Endothelial cell of umbilical vein (primary cell): Measurements from ENCODE around the gene REEP2. TPM values are rescaled to one million over a fixed set of nuclear protein-coding genes. Genes with fewer than 3 reads are reported as not detected.

Experiments used
- BruUV-seq: library from RNA; stranded (reverse); fragments of 400-500 nt; replicated peaks from 2 replicates; lab custom pipeline; 2021; lab: Mats Ljungman, UMichigan
- CTCF ChIA-PET: fragments of 300-600, 350-600 bp; sonication (Branson Sonifier 250); formaldehyde crosslinking; loops from one replicate; lab custom pipeline; 2021; ENCODE audit warnings: antibody characterized with exemption, inconsistent platforms; lab: Charles Lee
- POLR2A ChIA-PET: fragments of 300-600, 350-600 bp; sonication (Branson Sonifier 250); formaldehyde crosslinking; loops from one replicate; lab custom pipeline; 2021; ENCODE audit warnings: antibody characterized with exemption, inconsistent platforms; lab: Charles Lee
- DNase-seq: peaks from one replicate; pipeline ENCODE4 v3.0.0-alpha.2; 2011; ENCODE audit warnings: low read depth, low spot score
- FAIRE-seq: peaks from 2 replicates; lab custom pipeline; 2011; peaks lifted over from hg19 to GRCh38; lab: Jason Lieb, UNC
- H2AFZ ChIP-seq: 2 replicates; pipeline ENCODE4 v1.6.0; 2012; ENCODE audit warnings: low read depth, low read length, control low read depth, inconsistent platforms
- H3K27ac ChIP-seq: 2 replicates; pipeline ENCODE4 v1.5.1; 2011; ENCODE audit warnings: low read depth, mild to moderate bottlenecking, control low read depth, low read length, moderate library complexity; ENCODE audit not compliant: insufficient read depth
- H3K27me3 ChIP-seq, 2 experiments: 2 replicates each; pipeline versions ENCODE4 v1.6.0 to v1.6.1; 2011; ENCODE audit warnings: low read length in 2 of 2, mixed read lengths in 1 of 2; ENCODE audit not compliant: control insufficient read depth in 2 of 2, insufficient read depth in 2 of 2
- H3K36me3 ChIP-seq, 2 experiments: 2 replicates in 1 of 2; 3 replicates in 1 of 2; pipeline ENCODE4 v1.5.1; 2011; ENCODE audit warnings: low read length in 2 of 2, mild to moderate bottlenecking in 1 of 2, moderate library complexity in 1 of 2; ENCODE audit not compliant: control insufficient read depth in 2 of 2, insufficient read depth in 2 of 2; ENCODE audit errors: extremely low read depth in 1 of 2
- H3K4me1 ChIP-seq: 3 replicates; pipeline ENCODE4 v1.5.1; 2011; ENCODE audit warnings: mild to moderate bottlenecking, low read length; ENCODE audit not compliant: control insufficient read depth, insufficient read depth; ENCODE audit errors: extremely low read depth
- H3K4me2 ChIP-seq: 2 replicates; pipeline ENCODE4 v1.6.1; 2011; ENCODE audit warnings: low read length, control low read depth, mixed read lengths; ENCODE audit not compliant: insufficient read depth
- H3K4me3 ChIP-seq, 3 experiments: fragments of 200-600 bp in 1 of 3; sonication (generic), shearing (Covaris generic) in 1 of 3; replicated peaks in 1 of 3; 2 replicates each; pipeline ENCODE4 v1.5.1; 2011 to 2016; ENCODE audit warnings: control low read depth in 3 of 3, low read length in 3 of 3, mild to moderate bottlenecking in 2 of 3, inconsistent platforms in 1 of 3, low read depth in 1 of 3, moderate library complexity in 1 of 3; ENCODE audit not compliant: insufficient read depth in 1 of 3
- H3K79me2 ChIP-seq: 2 replicates; pipeline ENCODE4 v1.6.0; 2012; ENCODE audit warnings: low read length, inconsistent platforms; ENCODE audit not compliant: control insufficient read depth, insufficient read depth
- H3K9ac ChIP-seq: replicated peaks from 2 replicates; pipeline ENCODE3; 2011; ENCODE audit warnings: low read length, control low read depth; ENCODE audit not compliant: insufficient read depth; ENCODE audit errors: extremely low read depth
- H3K9me1 ChIP-seq: replicated peaks from 3 replicates; pipeline ENCODE4 v1.6.0; 2011; ENCODE audit warnings: mild to moderate bottlenecking, low read length; ENCODE audit not compliant: control insufficient read depth, insufficient read depth; ENCODE audit errors: extremely low read depth
- H3K9me3 ChIP-seq: replicated peaks from 2 replicates; pipeline ENCODE4 v1.5.1; 2012; ENCODE audit warnings: low read length, inconsistent platforms; ENCODE audit not compliant: control insufficient read depth, insufficient read depth
- H4K20me1 ChIP-seq: replicated peaks from 2 replicates; pipeline ENCODE3; 2011; ENCODE audit warnings: mild to moderate bottlenecking, low read length; ENCODE audit not compliant: control insufficient read depth, insufficient read depth; ENCODE audit errors: extremely low read depth
- EZH2 ChIP-seq: IDR thresholded peaks from 2 replicates; pipeline ENCODE4 v1.6.1; 2012; ENCODE audit warnings: borderline replicate concordance, low read depth, mild to moderate bottlenecking, moderate library complexity, low read length, inconsistent platforms; ENCODE audit not compliant: severe bottlenecking
- FOS ChIP-seq: IDR thresholded peaks from 2 replicates; pipeline ENCODE4 v1.6.1; 2011; ENCODE audit warnings: mild to moderate bottlenecking, low read length, moderate library complexity, borderline replicate concordance; ENCODE audit not compliant: insufficient read depth
- GATA2 ChIP-seq: IDR thresholded peaks from 2 replicates; pipeline ENCODE4 v1.7.0; 2011; ENCODE audit warnings: low read depth, mild to moderate bottlenecking, moderate library complexity, mixed read lengths, low read length; ENCODE audit not compliant: insufficient read length, insufficient read depth
- JUN ChIP-seq: IDR thresholded peaks from 2 replicates; pipeline ENCODE4 v1.6.1; 2011; ENCODE audit warnings: borderline replicate concordance, low read depth; ENCODE audit not compliant: insufficient read length, insufficient read depth
- MYC ChIP-seq: IDR thresholded peaks from one replicate; pipeline ENCODE4 v1.6.1; 2011; ENCODE audit warnings: mild to moderate bottlenecking, low read depth, low read length
- POLR2A ChIP-seq: IDR thresholded peaks from 2 replicates; pipeline ENCODE4 v1.6.1; 2012; ENCODE audit warnings: low read depth, mild to moderate bottlenecking, control low read depth, low read length
- POLR2AphosphoS5 ChIP-seq: IDR thresholded peaks from 2 replicates; pipeline ENCODE4 v1.6.1; 2012; ENCODE audit warnings: low read depth, mild to moderate bottlenecking, control low read depth, low read length, moderate library complexity; ENCODE audit not compliant: insufficient read depth
- dilution Hi-C: fragments of 300-500 bp; cut with MboI; formaldehyde crosslinking; loops from one replicate; pipeline ENCODE4 v1.15.0; 2019; ENCODE audit warnings: low sequenced_read_pairs; ENCODE audit not compliant: extremely low pct_ligation_motif_present
- intact Hi-C: fragments of 100-400 bp; cut with micrococcal nuclease; formaldehyde crosslinking; loops from one replicate; pipeline ENCODE4 v1.10.0; 2022
- polyA plus RNA-seq, 4 experiments: library from polyadenylated mRNA; depleted of rRNA in 3 of 4; stranded (reverse) in 3 of 4; unstranded in 1 of 4; fragments of >200 nt; gene quantifications; 2 replicates each; pipeline versions ENCODE4 v1.2.1 to v1.2.3, GENCODE V29; 2011 to 2012; ENCODE audit warnings: missing spikeins in 1 of 4
- total RNA-seq: library from RNA; stranded (reverse); gene quantifications from 2 replicates; pipeline ENCODE4 v1.2.3, GENCODE V29; 2021
- TF ChIP-seq, protein P1 (sequence below), 2 donors: IDR thresholded peaks; 1 replicate in 1 of 2; 2 replicates in 1 of 2; pipeline ENCODE4 v1.5.1; 2011; ENCODE audit warnings: low read length in 2 of 2, mild to moderate bottlenecking in 2 of 2, moderate library complexity in 2 of 2, control low read depth in 1 of 2, inconsistent platforms in 1 of 2, low read depth in 1 of 2; ENCODE audit not compliant: insufficient read depth in 1 of 2; ENCODE audit errors: extremely low read depth in 1 of 2
- TF ChIP-seq, protein P2 (sequence below): IDR thresholded peaks from 2 replicates; pipeline ENCODE4 v1.6.1; 2011; ENCODE audit not compliant: insufficient read depth, insufficient read length

Gene REEP2
- total and polyA plus RNA-seq, 2 donors (not counting 3 experiments of a cell fraction or from before 2014, with no cell fraction given), result 4.0 to 4.8 TPM

DNA sequence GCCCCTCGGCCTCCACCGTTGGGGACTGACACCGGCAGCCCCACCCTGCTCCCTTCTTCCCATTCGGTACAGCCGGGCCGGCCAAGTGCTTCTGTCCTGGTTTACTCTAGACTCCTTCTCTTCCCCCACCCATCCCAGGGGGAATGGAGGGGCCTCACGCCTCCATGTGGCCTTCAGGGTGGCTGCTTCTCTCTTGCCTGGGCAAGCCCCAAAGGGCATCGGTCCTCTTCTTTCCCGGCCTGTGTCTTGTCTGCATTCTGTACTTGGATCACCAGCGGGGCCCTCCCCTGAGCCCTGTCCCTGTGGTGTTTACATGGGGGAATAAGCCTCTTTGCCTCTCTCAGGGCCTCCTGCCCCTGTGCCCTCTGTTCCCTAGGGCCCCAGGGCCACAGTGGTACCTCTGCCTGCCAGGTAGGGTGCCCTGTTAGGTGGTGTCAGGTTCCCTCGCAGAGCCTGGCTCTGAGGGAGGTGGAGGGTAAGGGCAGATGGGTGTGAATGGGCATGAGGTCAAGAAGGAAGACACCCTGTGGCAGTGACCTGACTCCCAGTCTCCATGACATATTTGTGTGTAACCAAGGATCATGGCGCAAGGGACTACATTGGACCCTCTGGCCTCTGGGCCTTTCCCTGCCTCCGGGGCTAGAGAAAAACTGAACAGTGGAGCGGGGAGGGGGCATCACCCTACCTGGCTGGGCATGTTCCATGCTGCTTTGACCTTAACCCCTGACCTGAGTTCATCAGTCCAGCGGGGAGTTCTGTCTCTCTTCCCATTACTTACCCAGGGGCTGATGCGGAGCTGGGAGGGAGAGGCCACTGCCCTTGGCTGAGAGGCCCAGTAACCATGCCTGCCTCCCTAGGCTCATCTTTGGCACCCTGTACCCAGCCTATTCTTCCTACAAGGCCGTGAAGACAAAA lies 1.6 kb downstream of the REEP2 start:
- no peak for FAIRE-seq
- no TSS peak for BruUV-seq
- no peaks in the 10 kb centered on the region for H3K27me3 ChIP-seq
- DNase-seq, result no peak
- no peaks in the 10 kb centered on the region for H4K20me1 ChIP-seq
- TF ChIP-seq, protein P1, sequence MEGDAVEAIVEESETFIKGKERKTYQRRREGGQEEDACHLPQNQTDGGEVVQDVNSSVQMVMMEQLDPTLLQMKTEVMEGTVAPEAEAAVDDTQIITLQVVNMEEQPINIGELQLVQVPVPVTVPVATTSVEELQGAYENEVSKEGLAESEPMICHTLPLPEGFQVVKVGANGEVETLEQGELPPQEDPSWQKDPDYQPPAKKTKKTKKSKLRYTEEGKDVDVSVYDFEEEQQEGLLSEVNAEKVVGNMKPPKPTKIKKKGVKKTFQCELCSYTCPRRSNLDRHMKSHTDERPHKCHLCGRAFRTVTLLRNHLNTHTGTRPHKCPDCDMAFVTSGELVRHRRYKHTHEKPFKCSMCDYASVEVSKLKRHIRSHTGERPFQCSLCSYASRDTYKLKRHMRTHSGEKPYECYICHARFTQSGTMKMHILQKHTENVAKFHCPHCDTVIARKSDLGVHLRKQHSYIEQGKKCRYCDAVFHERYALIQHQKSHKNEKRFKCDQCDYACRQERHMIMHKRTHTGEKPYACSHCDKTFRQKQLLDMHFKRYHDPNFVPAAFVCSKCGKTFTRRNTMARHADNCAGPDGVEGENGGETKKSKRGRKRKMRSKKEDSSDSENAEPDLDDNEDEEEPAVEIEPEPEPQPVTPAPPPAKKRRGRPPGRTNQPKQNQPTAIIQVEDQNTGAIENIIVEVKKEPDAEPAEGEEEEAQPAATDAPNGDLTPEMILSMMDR (IDR thresholded peaks at IDR 0.05; ENCODE audit: extremely low read depth in 1 of 2, insufficient read depth in 1 of 2, low read depth in 1 of 2, low read length in 2 of 2), result no peak
- TF ChIP-seq POLR2A, result no peak
- no peak for TF ChIP-seq POLR2AphosphoS5
- TF ChIP-seq EZH2, result no peak
- TF ChIP-seq, protein P2, sequence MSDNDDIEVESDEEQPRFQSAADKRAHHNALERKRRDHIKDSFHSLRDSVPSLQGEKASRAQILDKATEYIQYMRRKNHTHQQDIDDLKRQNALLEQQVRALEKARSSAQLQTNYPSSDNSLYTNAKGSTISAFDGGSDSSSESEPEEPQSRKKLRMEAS, result no peak
- TF ChIP-seq MYC, result no peak
- TF ChIP-seq GATA2, result no peak
- TF ChIP-seq JUN, result no peak
- TF ChIP-seq FOS, result no peak
- no peaks in the 10 kb centered on the region for H3K9me1 ChIP-seq
- dilution Hi-C loops, result no loop called here
- H3K4me1 ChIP-seq, result peaks cover 9% of the 10 kb centered on the region
- H3K27ac ChIP-seq, result no peak overlapping the region
- H3K9ac ChIP-seq, result no peak overlapping the region
- intact Hi-C loops, result no loop called here
- no peaks in the 10 kb centered on the region for H3K79me2 ChIP-seq
- no peak overlapping the region for H2AFZ ChIP-seq
- H3K4me2 ChIP-seq, result no peak overlapping the region
- H3K36me3 ChIP-seq, result peaks cover 5 to 7% of the 10 kb centered on the region in 2 experiments
- CTCF ChIA-PET, result interaction anchor here (1.0 to 3.0 kb wide), 3 partner anchors 9 to 64 kb away, joined by 4 to 25 read pairs (median 9); no protein-coding TSS in a partner anchor
- no peak overlapping the region for H3K4me3 ChIP-seq
- no peaks in the 10 kb centered on the region for H3K9me3 ChIP-seq
- POLR2A ChIA-PET, result no interaction called here
